Pons (tissue), 1 donor: ENCODE data around the gene OPCML.

Experiments used
- DNase-seq: peaks from one replicate; pipeline ENCODE4 v3.0.0-alpha.2; 2016; ENCODE audit warnings: low spot score

The OPCML gene

GRCh38 chr11:133127741-133128140, 404.6 kb downstream of the OPCML start:
- no peak for DNase-seq

- DNase-seq = no peak
Observed at GRCh38 chr11:133123796-133124195, 408.5 kb downstream of the OPCML start.

GRCh38 chr11:133123366-133123765, 408.9 kb downstream of the OPCML start:
- no peak for DNase-seq

GRCh38 chr11:133122256-133122655, 410.0 kb downstream of the OPCML start:
- DNase-seq = no peak

GRCh38 chr11:133118563-133119268, 413.6 kb downstream of the OPCML start:
- no peak for DNase-seq

GRCh38 chr11:133115099-133115498, 417.2 kb downstream of the OPCML start:
- DNase-seq = no peak

GRCh38 chr11:133107763-133108162, 424.5 kb downstream of the OPCML start:
- DNase-seq = no peak

- no peak for DNase-seq
Observed at GRCh38 chr11:133107136-133107535, 425.2 kb downstream of the OPCML start.

GRCh38 chr11:133106417-133106816, 425.9 kb downstream of the OPCML start:
- DNase-seq = no peak

- no peak for DNase-seq
Observed at GRCh38 chr11:133104009-133104744, 428.1 kb downstream of the OPCML start.

GRCh38 chr11:133096981-133097380, 435.3 kb downstream of the OPCML start:
- DNase-seq = no peak

GRCh38 chr11:133086518-133086917, 445.8 kb downstream of the OPCML start:
- DNase-seq = no peak

GRCh38 chr11:133082841-133083488, 449.3 kb downstream of the OPCML start:
- DNase-seq = peak; percentile 31

GRCh38 chr11:133082453-133082781, 449.9 kb downstream of the OPCML start:
- no peak for DNase-seq

GRCh38 chr11:133081730-133082452, 450.4 kb downstream of the OPCML start:
- no peak for DNase-seq

GRCh38 chr11:133081020-133081419, 451.3 kb downstream of the OPCML start:
- no peak for DNase-seq

GRCh38 chr11:133078591-133079404, 453.5 kb downstream of the OPCML start:
- DNase-seq = peak; percentile 44

GRCh38 chr11:133078012-133078411, 454.3 kb downstream of the OPCML start:
- no peak for DNase-seq

GRCh38 chr11:133075351-133075750, 456.9 kb downstream of the OPCML start:
- DNase-seq = no peak

GRCh38 chr11:133072858-133073582, 459.3 kb downstream of the OPCML start:
- DNase-seq = no peak

- DNase-seq = no peak
Observed at GRCh38 chr11:133072378-133072777, 459.9 kb downstream of the OPCML start.
